Cardiac muscle cell (in vitro differentiated cells and primary cell): ENCODE data around the gene F2R. TPM values are rescaled to one million over a fixed set of nuclear protein-coding genes. Genes with fewer than 3 reads are reported as not detected.

Source experiments
- DNase-seq, 2 donors: peaks; one replicate each; pipeline versions ENCODE4 v3.0.0 to v3.0.0-alpha.2; 2010 to 2017; ENCODE audit warnings: low read depth in 1 of 2, low spot score in 1 of 2
- H3K27ac ChIP-seq: fragments of 200-600 bp; sonication (generic); 2 replicates; pipeline ENCODE4 v1.5.1; 2016
- H3K27me3 ChIP-seq: fragments of 200-600 bp; sonication (generic); 2 replicates; pipeline ENCODE4 v1.6.0; 2016; ENCODE audit warnings: control low read depth
- H3K36me3 ChIP-seq: fragments of 200-600 bp; sonication (generic); 2 replicates; pipeline ENCODE4 v1.5.1; 2016; ENCODE audit warnings: control low read depth
- H3K4me1 ChIP-seq: fragments of 200-600 bp; sonication (generic); 2 replicates; pipeline ENCODE4 v1.8.1; 2017; ENCODE audit warnings: low read depth, mild to moderate bottlenecking, mixed run types
- H3K4me3 ChIP-seq: fragments of 200-600 bp; sonication (generic); 2 replicates; pipeline ENCODE4 v1.5.1; 2016; ENCODE audit warnings: mild to moderate bottlenecking
- H3K9me3 ChIP-seq: fragments of 200-600 bp; sonication (generic); 2 replicates; pipeline ENCODE4 v1.5.1; 2017; ENCODE audit warnings: low read depth, mild to moderate bottlenecking, control low read depth
- polyA plus RNA-seq: library from polyadenylated mRNA; unstranded; fragments of >200 nt; fragmentation: Nextera tagmentation; extraction: Ambion mirVana; gene quantifications from 2 replicates; pipeline ENCODE4 v1.2.1, GENCODE V29; 2016
- total RNA-seq: library from RNA; depleted of rRNA; stranded (reverse); fragments of >200 nt; gene quantifications from 2 replicates; pipeline ENCODE4 v1.2.3, GENCODE V29; 2016
- TF ChIP-seq, protein P1 (sequence below): IDR thresholded peaks from 2 replicates; pipeline ENCODE4 v1.5.1; 2012; ENCODE audit warnings: low read depth, mild to moderate bottlenecking, low read length

The F2R gene
- total and polyA plus RNA-seq, 2 experiments from 2014 or later = 13.4 to 16.6 TPM

GRCh38 chr5:76744632-76745031 lies 28.7 kb downstream of the F2R start:
- TF ChIP-seq, protein P1, sequence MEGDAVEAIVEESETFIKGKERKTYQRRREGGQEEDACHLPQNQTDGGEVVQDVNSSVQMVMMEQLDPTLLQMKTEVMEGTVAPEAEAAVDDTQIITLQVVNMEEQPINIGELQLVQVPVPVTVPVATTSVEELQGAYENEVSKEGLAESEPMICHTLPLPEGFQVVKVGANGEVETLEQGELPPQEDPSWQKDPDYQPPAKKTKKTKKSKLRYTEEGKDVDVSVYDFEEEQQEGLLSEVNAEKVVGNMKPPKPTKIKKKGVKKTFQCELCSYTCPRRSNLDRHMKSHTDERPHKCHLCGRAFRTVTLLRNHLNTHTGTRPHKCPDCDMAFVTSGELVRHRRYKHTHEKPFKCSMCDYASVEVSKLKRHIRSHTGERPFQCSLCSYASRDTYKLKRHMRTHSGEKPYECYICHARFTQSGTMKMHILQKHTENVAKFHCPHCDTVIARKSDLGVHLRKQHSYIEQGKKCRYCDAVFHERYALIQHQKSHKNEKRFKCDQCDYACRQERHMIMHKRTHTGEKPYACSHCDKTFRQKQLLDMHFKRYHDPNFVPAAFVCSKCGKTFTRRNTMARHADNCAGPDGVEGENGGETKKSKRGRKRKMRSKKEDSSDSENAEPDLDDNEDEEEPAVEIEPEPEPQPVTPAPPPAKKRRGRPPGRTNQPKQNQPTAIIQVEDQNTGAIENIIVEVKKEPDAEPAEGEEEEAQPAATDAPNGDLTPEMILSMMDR = no peak
- no peaks in the 10 kb centered on the region for H3K4me1 ChIP-seq
- no peaks in the 10 kb centered on the region for H3K27me3 ChIP-seq
- H3K4me3 ChIP-seq = no peak overlapping the region
- DNase-seq = no peak
- H3K27ac ChIP-seq = no peak overlapping the region
- no peaks in the 10 kb centered on the region for H3K9me3 ChIP-seq
- H3K36me3 ChIP-seq = no peaks in the 10 kb centered on the region

DNA sequence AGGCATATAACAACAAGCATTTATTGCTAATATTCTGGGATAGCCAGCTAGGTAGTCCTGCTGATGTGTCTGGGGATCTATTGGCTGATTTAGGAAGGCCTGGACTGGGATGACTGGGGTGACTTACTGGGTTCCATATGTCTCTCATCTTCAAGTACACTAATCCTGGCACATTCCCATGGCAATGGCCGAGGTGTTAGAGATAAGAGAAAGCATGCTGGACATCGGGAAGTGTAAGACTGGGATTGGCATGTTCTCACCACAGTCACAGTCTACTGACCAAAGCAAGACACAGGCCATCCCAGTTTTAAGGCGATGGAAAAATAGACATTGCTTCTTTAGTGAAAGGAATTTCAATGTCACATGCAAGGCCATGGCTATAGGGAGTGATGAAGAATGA lies 29.7 kb downstream of the F2R start:
- no peak overlapping the region for H3K4me3 ChIP-seq

GRCh38 chr5:76746677-76747076 lies 30.8 kb downstream of the F2R start:
- no peak for DNase-seq
- H3K27ac ChIP-seq = no peak overlapping the region

More for the DNA sequence above, 29.7 kb downstream of the F2R start:
- no peak overlapping the region for H3K27ac ChIP-seq
- no peaks in the 10 kb centered on the region for H3K9me3 ChIP-seq
- TF ChIP-seq, protein P1 = no peak
- no peak for DNase-seq
- no peaks in the 10 kb centered on the region for H3K27me3 ChIP-seq
- H3K36me3 ChIP-seq = no peaks in the 10 kb centered on the region
- H3K4me1 ChIP-seq = no peaks in the 10 kb centered on the region

GRCh38 chr5:76747706-76748105 lies 31.8 kb downstream of the F2R start:
- TF ChIP-seq, protein P1 = no peak
- no peaks in the 10 kb centered on the region for H3K27me3 ChIP-seq
- H3K4me1 ChIP-seq = no peaks in the 10 kb centered on the region
- no peak for DNase-seq
- H3K36me3 ChIP-seq = no peaks in the 10 kb centered on the region
- H3K9me3 ChIP-seq = no peaks in the 10 kb centered on the region
- no peak overlapping the region for H3K4me3 ChIP-seq
- H3K27ac ChIP-seq = no peak overlapping the region

More at GRCh38 chr5:76746677-76747076, 30.8 kb downstream of the F2R start:
- H3K4me1 ChIP-seq = no peaks in the 10 kb centered on the region
- H3K36me3 ChIP-seq = no peaks in the 10 kb centered on the region
- H3K4me3 ChIP-seq = no peak overlapping the region
- TF ChIP-seq, protein P1 = peak; percentile 9
- H3K9me3 ChIP-seq = no peaks in the 10 kb centered on the region
- H3K27me3 ChIP-seq = no peaks in the 10 kb centered on the region

DNA sequence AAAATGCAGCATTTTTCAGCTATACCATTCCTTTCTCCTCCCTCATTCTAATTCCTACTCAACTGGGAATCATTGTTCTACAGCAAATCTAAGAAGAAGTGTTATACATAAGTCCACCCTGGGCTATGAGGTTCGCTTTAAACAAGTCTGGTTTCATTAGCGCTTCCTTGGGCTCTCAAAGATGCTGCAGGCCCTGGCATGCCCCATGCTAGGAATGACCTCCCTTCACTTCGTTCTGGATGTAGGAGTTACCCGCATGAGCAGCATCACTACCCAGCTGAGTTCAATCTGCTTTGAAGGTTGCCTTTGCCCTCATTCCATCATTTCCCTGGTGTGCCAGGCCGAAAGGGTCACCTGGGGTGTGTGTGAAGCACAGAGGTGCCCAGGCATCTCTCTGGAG lies 35.4 kb downstream of the F2R start:
- Histone ChIP-seq H3K36me3 (no peaks in the 10 kb centered on the region), H3K4me3 (no peak overlapping the region), H3K4me1 (no peaks in the 10 kb centered on the region), H3K27ac (no peak overlapping the region), H3K27me3 (no peaks in the 10 kb centered on the region), H3K9me3 (no peaks in the 10 kb centered on the region)
- DNase-seq = no peak
- TF ChIP-seq, protein P1 = no peak

DNA sequence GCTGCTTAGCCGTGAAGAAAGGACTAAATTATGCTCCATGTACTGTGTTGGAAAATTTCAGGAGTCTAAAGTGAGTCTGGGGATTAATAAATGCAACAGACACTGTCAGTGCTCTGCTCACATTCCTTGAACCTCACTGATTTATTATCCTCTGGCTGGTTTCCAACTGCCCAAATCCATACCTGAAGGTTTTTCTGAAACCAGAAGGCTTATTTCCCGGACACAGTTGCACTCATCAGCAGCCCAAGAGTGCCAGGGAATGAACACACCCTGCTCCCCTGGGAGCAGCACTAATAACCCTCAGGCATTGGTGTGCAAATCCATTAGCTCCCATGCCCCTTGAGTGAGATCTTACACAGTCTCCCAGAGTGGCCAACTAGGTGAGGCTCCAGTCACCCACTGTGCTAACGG lies 38.7 kb downstream of the F2R start:
- Histone ChIP-seq H3K36me3 (no peaks in the 10 kb centered on the region), H3K27ac (no peak overlapping the region), H3K9me3 (no peaks in the 10 kb centered on the region), H3K27me3 (no peaks in the 10 kb centered on the region), H3K4me1 (no peaks in the 10 kb centered on the region), H3K4me3 (no peak overlapping the region)
- DNase-seq = no peak
- TF ChIP-seq, protein P1 = no peak
